Activated naive CD4-positive, alpha-beta T cell treated with anti-CD3 and anti-CD28 coated beads, Interleukin-2, amount 10 ng/mL, durations not matched to agents 7 days and 5 days (primary cell): ENCODE data around the gene HOXA3.

Experiments
- CTCF ChIA-PET: fragments of 350-600 bp; sonication (Branson Sonifier 250); formaldehyde crosslinking; loops from one replicate; lab custom pipeline; 2021; ENCODE audit warnings: antibody characterized with exemption; lab: Charles Lee
- DNase-seq: peaks from one replicate; pipeline ENCODE4 v3.0.0-alpha.2; 2020
- H3K27ac Mint-ChIP-seq: one replicate; pipeline ENCODE4 v1.8.0; 2021; ENCODE audit warnings: mild to moderate bottlenecking, moderate library complexity, mixed read lengths
- H3K27me3 Mint-ChIP-seq: one replicate; pipeline ENCODE4 v1.8.0; 2021; ENCODE audit warnings: mild to moderate bottlenecking, mixed read lengths
- H3K36me3 Mint-ChIP-seq: one replicate; pipeline ENCODE4 v1.8.0; 2021; ENCODE audit warnings: mixed read lengths
- H3K4me1 Mint-ChIP-seq: one replicate; pipeline ENCODE4 v1.8.0; 2021; ENCODE audit warnings: mixed read lengths
- H3K4me3 Mint-ChIP-seq: one replicate; pipeline ENCODE4 v1.8.0; 2021; ENCODE audit warnings: mild to moderate bottlenecking, moderate library complexity, mixed read lengths
- H3K9me3 Mint-ChIP-seq: one replicate; pipeline ENCODE4 v1.8.0; 2021; ENCODE audit warnings: mixed read lengths

HOXA3 gene

DNA sequence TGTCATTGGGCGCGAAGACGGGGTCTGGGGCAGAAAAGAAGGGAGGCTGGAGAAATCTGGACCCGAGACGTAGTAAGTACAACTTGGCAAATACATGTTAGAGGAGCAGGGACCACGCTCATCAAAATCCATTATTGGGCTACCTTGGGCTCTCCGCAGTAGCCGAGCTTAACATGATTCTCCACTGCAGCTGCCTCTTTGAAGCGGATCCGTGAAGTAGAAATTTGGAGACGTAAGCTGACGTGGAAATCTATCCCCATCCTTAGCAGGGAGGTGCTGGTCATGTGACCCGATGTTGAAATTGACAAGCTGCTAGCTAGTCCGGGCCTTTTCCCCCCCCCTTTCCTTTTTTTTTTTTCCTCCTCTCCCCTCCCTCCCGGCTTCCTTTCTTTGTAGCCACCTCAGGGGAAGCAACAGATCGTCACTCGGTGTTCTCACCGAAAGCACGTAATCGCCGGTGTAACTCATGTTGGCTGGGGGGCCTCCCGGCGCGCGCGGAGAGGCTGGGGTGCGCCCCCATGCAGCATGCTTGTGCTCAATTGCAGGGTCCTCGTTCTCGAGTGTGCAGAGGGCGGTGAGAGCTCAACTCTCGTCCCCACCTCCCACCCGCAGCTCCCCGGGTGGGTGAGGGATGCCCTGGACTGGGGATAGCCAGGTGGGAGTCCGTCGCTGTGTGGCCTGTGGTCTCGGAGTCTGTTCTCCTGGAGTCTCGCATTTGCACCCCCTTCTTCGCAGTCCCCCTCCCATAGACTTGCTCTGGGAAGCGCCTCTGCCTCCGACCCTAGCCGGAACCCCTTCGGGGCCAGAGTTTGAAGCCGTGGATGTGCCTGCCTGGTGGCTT lies 32.9 kb upstream of the HOXA3 start, which contains the start of gene HOXA11:
Gene HOXA11, minus strand, starts transcription at position 220 of the 841 bp plus-strand sequence. Its CDS starts 88 bp downstream, at position 132.
- Mint-ChIP-seq H3K27ac (peak within 1 kb of the TSS; percentile 86), H3K27me3 (peaks cover 100% of the 10 kb centered on the region), H3K9me3 (no peaks in the 10 kb centered on the region), H3K4me3 (peak within 1 kb of the TSS; percentile 51), H3K4me1 (peaks cover 43% of the 10 kb centered on the region), H3K36me3 (peaks cover 18% of the 10 kb centered on the region)
- DNase-seq, result peak; percentile 18
- CTCF ChIA-PET, result interaction anchor here (2.7 kb wide), 1 partner anchor 10 kb away, joined by 11 read pairs; no protein-coding TSS in a partner anchor

- H3K27ac Mint-ChIP-seq, result peak overlapping the region; percentile 69
- H3K36me3 Mint-ChIP-seq, result peaks cover 14% of the 10 kb centered on the region
- peaks cover 44% of the 10 kb centered on the region for H3K4me1 Mint-ChIP-seq
- peaks cover 100% of the 10 kb centered on the region for H3K27me3 Mint-ChIP-seq
- peak; percentile 28 for DNase-seq
- peak overlapping the region; percentile 44 for H3K4me3 Mint-ChIP-seq
- no peaks in the 10 kb centered on the region for H3K9me3 Mint-ChIP-seq
- CTCF ChIA-PET, result interaction anchor here (3.0 kb wide), 1 partner anchor 12 kb away, joined by 11 read pairs; no protein-coding TSS in a partner anchor
These were observed 32.1 kb upstream of the HOXA3 start for GRCh38 chr7:27184337-27185012.

DNA sequence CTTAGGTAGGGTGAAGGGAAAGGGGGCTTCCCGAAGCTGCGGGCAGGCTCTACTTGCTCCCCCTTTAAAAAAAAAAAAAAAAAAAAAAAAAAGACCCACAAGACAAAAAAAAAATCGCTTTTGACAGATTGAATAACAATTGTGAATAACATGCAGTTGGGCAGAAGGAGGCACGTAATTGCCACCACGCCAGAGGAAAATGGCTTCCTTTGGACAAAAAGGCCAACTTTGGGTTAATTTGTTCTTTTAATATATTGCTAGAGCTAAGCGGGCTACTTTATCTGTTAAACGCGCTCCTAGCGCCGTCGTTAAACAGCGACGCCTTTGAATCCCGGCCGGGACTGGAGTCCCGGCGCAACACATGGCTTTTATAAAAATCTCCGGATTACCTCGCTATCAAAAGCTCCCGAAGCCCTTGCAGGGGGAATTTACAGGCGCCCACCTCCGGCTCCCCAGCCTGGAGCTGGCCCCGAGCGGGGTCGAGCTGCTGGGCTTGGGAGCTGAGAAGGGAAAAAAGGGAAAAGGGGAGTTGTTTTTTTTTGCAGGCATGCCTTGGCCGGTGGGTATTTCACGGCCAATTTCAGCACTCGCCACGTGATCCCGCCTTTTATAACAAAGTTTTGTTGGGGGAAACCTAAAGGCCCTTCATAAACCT lies 31.4 kb upstream of the HOXA3 start:
- CTCF ChIA-PET, result interaction anchor here (3.0 kb wide), 1 partner anchor 12 kb away, joined by 11 read pairs; no protein-coding TSS in a partner anchor
- Mint-ChIP-seq H3K4me1 (peaks cover 43% of the 10 kb centered on the region), H3K27ac (peak overlapping the region; percentile 24), H3K27me3 (peaks cover 100% of the 10 kb centered on the region), H3K36me3 (peaks cover 14% of the 10 kb centered on the region), H3K9me3 (no peaks in the 10 kb centered on the region), H3K4me3 (peak overlapping the region; percentile 21)
- DNase-seq, result peak; percentile 11

DNA sequence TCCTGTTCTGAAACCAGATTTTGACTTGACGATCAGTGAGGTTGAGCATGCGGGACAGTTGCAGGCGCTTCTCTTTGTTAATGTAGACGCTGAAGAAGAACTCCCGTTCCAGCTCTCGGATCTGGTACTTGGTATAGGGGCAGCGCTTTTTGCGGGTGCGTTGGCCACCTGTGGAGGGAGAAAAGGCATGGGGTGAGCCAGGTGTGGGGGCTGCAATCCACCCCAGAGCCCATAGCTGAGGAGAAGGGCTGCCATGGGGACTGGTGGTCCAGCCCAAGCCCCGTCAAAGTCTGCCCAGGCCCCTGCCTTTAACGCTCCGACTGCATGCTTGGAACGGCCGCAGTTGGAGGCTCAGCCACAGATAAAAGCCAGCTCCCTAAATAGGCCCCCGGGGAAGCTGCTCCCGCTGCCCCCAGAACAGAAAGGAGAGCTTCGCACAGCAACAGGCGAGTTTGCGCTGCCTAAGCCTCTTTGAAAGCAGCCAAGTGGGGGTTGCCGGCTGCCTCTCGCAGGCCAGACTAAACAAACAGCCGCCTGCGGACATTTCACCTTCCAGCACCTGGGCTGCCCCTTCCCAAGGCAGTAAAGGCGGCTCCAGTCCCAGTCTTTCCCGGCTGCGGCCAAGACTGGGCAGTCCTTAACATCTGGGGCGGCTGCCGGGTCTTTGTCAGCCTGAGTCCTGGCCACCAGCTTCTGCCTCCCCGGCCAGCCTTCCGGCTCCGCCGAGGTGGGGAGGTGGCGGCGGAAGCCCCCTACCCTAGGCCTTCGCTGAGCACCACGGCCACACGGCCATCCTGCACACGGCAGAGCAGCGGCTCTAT lies 30.7 kb upstream of the HOXA3 start:
- no peak overlapping the region for H3K4me3 Mint-ChIP-seq
- DNase-seq, result peak; percentile 18
- peaks cover 9% of the 10 kb centered on the region for H3K36me3 Mint-ChIP-seq
- peaks cover 36% of the 10 kb centered on the region for H3K4me1 Mint-ChIP-seq
- CTCF ChIA-PET, result interaction anchor here (1.2 to 3.0 kb wide), 2 partner anchors 13 to 22 kb away, joined by 4 to 11 read pairs; no protein-coding TSS in a partner anchor
- H3K27ac Mint-ChIP-seq, result no peak overlapping the region
- H3K9me3 Mint-ChIP-seq, result no peaks in the 10 kb centered on the region
- peaks cover 99% of the 10 kb centered on the region for H3K27me3 Mint-ChIP-seq

DNA sequence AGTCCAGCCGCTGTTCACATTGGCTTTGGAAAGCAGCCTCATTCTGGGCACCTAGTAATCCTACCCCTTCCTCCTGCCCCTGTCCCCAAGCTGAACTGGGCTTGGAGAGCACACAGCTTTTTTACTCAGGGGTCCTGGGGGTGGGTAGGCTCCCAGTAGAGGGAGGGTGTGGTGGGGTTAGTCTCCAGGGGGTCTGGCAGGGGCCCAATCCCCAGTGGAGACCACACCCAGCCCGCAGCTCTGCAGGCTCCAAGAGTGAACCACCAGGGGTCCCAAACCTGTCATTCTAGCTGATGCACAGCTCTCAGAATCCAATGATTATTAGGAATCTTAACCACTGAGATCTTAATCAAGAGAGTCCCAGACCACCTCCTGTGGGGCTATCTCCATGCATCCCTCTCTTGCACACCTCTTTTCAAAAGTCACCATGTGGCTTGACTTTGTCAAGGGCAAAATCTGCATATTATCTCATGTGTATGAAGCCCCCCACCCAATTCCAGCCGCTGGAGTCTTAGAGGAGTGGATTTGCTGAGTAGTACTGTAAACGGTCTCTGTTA lies 30.0 kb upstream of the HOXA3 start:
- Mint-ChIP-seq H3K4me1 (peaks cover 29% of the 10 kb centered on the region), H3K36me3 (peaks cover 9% of the 10 kb centered on the region), H3K9me3 (no peaks in the 10 kb centered on the region), H3K27me3 (peaks cover 99% of the 10 kb centered on the region), H3K27ac (no peak overlapping the region), H3K4me3 (no peak overlapping the region)
- DNase-seq, result peak; percentile 12
- CTCF ChIA-PET, result interaction anchor here (1.2 to 3.0 kb wide), 3 partner anchors 14 to 22 kb away, joined by 3 to 11 read pairs (median 4); no protein-coding TSS in a partner anchor

DNA sequence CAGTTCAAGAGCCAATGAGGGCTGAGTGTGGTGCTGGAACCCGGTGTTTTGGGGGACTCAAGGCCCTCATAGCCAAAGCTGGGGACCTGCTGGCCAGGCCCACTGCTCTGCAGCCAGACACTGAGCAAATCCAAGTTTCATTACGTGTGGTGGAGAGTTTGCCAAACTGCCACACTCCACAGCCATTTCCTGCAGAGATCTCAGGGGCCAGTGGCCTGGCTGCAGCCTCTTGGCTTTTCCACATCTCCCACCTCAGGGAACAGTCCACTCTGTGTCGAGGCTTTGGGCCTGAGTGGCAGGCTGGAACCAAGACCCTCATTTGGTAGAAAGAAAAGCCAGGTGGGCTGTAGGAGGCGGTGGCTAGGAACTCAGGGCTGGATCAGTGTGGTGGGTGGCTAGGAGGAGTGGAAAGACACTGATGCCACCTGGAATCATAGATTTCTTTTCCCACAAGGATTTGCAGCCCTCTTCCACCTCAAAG lies 29.5 kb upstream of the HOXA3 start:
- H3K9me3 Mint-ChIP-seq, result no peaks in the 10 kb centered on the region
- peak; percentile 12 for DNase-seq
- CTCF ChIA-PET, result interaction anchor here (1.3 to 3.0 kb wide), 2 partner anchors 14 to 23 kb away, joined by 3 to 11 read pairs; no protein-coding TSS in a partner anchor
- no peak overlapping the region for H3K27ac Mint-ChIP-seq
- no peak overlapping the region for H3K4me3 Mint-ChIP-seq
- H3K27me3 Mint-ChIP-seq, result peaks cover 99% of the 10 kb centered on the region
- peaks cover 26% of the 10 kb centered on the region for H3K4me1 Mint-ChIP-seq
- peaks cover 9% of the 10 kb centered on the region for H3K36me3 Mint-ChIP-seq

- Mint-ChIP-seq H3K4me1 (peaks cover 17% of the 10 kb centered on the region), H3K27ac (no peak overlapping the region), H3K36me3 (peaks cover 4% of the 10 kb centered on the region), H3K27me3 (peaks cover 99% of the 10 kb centered on the region), H3K9me3 (no peaks in the 10 kb centered on the region), H3K4me3 (no peak overlapping the region)
- CTCF ChIA-PET, result interaction anchor here (0.7 to 2.4 kb wide), 7 partner anchors 10 to 58 kb away, joined by 3 to 12 read pairs (median 4); no protein-coding TSS in a partner anchor
- no peak for DNase-seq
These were observed 28.3 kb upstream of the HOXA3 start for GRCh38 chr7:27180431-27181420.

- peaks cover 99% of the 10 kb centered on the region for H3K27me3 Mint-ChIP-seq
- peaks cover 2% of the 10 kb centered on the region for H3K36me3 Mint-ChIP-seq
- DNase-seq, result peak; percentile 62
- peaks cover 8% of the 10 kb centered on the region for H3K4me1 Mint-ChIP-seq
- CTCF ChIA-PET, result interaction anchor here (0.7 to 2.4 kb wide), 10 partner anchors 10 to 58 kb away, joined by 3 to 12 read pairs (median 4); no protein-coding TSS in a partner anchor
- no peak overlapping the region for H3K4me3 Mint-ChIP-seq
- no peaks in the 10 kb centered on the region for H3K9me3 Mint-ChIP-seq
- peak overlapping the region; percentile 65 for H3K27ac Mint-ChIP-seq
These were observed 27.4 kb upstream of the HOXA3 start for GRCh38 chr7:27179503-27180430.

- peak; percentile 9 for DNase-seq
- CTCF ChIA-PET, result interaction anchor here (0.6 to 2.4 kb wide), 9 partner anchors 11 to 711 kb away, joined by 3 to 12 read pairs (median 4); no protein-coding TSS in a partner anchor
- no peak overlapping the region for H3K4me3 Mint-ChIP-seq
- H3K27ac Mint-ChIP-seq, result peak overlapping the region; percentile 65
- H3K4me1 Mint-ChIP-seq, result peaks cover 8% of the 10 kb centered on the region
- no peaks in the 10 kb centered on the region for H3K9me3 Mint-ChIP-seq
- H3K27me3 Mint-ChIP-seq, result peaks cover 99% of the 10 kb centered on the region
- peaks cover 2% of the 10 kb centered on the region for H3K36me3 Mint-ChIP-seq
These were observed 26.6 kb upstream of the HOXA3 start for GRCh38 chr7:27179030-27179429.

GRCh38 chr7:27178366-27178765 lies 26.0 kb upstream of the HOXA3 start:
- Mint-ChIP-seq H3K4me3 (no peak overlapping the region), H3K4me1 (peaks cover 8% of the 10 kb centered on the region), H3K36me3 (peaks cover 2% of the 10 kb centered on the region), H3K27ac (no peak overlapping the region), H3K27me3 (peaks cover 98% of the 10 kb centered on the region), H3K9me3 (no peaks in the 10 kb centered on the region)
- DNase-seq, result no peak
- CTCF ChIA-PET, result interaction anchor here (1.5 to 2.4 kb wide), 5 partner anchors 12 to 33 kb away, joined by 3 to 12 read pairs (median 6); no protein-coding TSS in a partner anchor
